Stimulated activated CD4-positive, alpha-beta T cell treated with anti-CD3 and anti-CD28 coated beads, Interleukin-1b, Interleukin-23, amount 100 ng/mL, for 1 hour (primary cell): ENCODE data around the gene EFCAB11.

ENCODE experiments used
- DNase-seq, 2 donors: peaks; one replicate each; pipeline ENCODE4 v3.0.0-alpha.2; 2020; ENCODE audit warnings: low read depth in 2 of 2

The EFCAB11 gene

GRCh38 chr14:89771251-89771650 lies 183.3 kb downstream of the EFCAB11 start:
- no peak for DNase-seq

DNA sequence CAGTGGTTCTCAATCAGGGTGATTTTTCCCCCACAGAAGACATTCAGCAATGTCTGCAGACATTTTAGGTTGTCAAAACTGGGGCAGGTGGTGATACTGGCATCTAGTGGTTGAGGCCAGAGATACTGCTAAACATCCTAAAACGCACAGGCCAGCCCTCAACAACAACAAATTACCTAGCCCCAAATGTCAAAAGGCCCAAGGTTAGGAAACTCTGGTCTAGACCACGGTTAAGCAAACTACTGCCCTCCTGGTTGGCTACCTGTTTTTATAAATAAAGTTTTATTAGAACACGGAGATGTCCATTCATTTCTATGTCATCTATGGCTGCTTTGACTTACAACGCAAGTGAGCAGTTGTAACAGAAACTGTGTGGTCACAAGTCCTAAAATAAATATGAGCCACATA lies 186.7 kb downstream of the EFCAB11 start:
- peak; percentile 8 to 23 for DNase-seq

DNA sequence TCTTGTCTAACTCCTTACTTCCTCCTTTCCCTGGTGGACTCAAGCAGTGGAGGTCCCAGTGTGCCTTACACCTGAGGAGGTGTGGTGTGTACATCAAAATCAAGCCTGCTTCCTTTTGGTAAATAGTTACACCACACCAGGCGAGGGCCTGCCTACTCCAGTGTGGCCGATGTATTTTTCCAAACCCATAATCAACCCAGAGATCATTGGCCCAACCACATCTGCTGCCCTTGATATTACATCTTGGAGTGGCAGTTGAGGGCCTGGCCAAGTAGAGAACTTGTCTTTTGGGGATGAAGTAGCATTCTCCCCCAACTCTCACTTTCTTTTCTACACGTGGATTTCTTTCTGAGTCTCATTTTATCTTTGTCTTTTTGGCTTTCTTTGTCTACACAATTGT lies 187.4 kb downstream of the EFCAB11 start:
- DNase-seq: no peak

DNA sequence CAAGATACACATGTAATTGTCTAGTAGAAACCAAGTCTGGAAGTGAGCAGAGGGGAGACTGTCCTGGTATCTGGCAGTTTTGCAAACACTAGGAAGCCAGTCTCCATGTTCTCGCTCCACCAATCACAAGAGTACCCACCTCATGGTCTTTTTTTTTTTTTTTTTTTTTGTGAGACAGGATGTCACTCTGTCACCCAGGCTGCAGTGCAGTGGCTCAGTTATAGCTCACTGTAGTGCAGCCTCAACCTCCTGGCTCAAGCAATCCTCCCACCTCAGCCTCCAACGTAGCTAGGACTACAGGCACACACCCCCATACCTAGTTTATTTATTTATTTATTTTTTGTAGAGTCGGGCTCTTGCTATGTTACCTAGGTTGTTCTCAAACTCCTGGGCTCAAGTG lies 189.2 kb downstream of the EFCAB11 start:
- DNase-seq: no peak

GRCh38 chr14:89760086-89760485 lies 194.4 kb downstream of the EFCAB11 start:
- no peak for DNase-seq

DNA sequence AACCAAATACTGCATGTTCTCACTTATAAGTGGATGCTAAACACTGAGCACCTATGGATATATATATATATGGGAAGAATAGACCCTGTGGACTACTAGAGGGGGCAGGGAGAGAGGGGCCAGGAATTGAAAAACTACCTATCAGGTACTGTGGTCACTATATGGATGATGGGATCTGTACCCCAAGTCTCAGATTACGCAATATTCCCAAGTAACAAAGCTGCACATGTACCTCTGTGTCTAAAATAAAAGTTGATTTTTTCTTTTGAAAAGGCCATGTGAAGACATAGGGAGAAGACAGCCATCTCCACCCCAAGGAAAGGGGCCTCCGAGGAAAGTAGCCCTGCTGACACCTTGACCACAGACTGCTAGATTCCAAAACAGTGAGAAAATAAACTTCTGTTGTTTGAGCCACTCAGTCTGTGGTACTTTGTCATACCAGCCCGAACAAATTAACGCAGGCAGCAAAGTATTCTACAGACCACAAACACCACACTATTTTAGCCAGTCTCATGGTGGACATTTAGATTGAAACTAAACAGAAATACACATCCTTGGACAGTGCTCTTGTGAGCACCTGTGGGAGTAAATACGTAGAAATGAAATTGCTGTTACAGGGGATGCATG lies 197.1 kb downstream of the EFCAB11 start:
- DNase-seq: no peak

DNA sequence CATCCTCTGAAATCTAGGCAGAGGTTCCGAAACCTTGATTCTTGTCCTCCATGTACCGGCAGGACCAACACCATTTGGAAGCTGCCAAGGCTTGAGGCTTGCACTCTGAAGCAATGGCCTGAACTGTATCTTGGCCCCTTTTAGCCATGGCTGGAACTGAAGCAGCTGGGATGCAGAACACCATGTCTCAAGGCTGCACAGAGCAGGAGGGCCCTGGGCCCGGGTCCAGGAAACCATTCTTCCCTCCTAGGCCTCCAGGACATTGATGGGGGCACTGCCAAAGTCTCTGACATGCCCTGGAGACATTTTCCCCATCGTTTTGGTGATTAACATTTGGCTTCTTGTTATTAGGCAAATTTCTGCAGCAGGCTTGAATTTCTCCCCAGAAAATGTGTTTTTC lies 198.7 kb downstream of the EFCAB11 start:
- no peak for DNase-seq

DNA sequence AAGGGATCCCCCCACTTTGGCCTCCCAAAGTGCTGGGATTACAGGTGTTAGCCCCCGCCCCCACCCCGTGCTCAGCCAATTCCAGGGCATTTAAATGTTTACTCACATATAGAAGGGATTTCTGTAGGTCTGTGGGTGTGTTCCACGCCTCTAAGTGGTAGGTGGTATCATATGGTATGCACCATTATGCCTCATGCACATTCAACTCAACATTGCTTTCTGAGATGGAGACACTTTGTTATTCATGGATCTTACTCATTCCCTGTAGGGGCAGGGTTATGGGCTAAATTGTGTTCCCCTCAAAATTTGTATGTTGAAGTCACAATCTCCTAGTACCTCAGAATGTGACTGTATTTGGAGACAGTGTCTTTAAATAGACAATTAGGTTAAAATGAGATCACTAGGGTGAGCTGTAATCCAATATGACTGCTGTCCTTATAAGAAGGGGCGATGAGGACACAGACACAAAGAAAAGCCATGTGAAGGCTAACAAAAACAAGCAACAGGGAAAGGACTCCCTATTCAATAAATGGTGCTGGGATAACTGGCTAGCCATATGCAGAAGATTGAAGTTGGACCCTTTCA lies 200.6 kb downstream of the EFCAB11 start:
- DNase-seq: no peak

GRCh38 chr14:89750908-89751392 lies 203.6 kb downstream of the EFCAB11 start:
- no peak for DNase-seq

- no peak for DNase-seq
Measured at GRCh38 chr14:89750281-89750755, 204.2 kb downstream of the EFCAB11 start.

DNA sequence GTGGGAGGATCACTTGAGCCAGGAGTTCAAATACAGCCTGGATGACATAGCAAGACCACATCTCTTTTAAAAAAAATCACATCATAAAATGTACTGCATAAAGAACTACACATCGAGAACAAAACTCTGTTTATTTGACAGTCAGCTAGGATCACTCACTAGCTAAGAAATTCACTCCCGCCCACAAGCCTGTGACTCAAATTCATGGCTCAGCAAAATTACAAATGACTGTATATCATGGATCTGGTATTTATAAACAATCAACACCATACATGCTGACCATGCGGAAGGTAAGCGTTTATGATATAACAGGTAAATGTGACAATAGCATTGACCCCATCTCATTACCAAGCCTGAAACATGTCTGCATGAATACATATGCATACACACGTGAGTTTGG lies 206.5 kb downstream of the EFCAB11 start:
- DNase-seq: no peak

DNA sequence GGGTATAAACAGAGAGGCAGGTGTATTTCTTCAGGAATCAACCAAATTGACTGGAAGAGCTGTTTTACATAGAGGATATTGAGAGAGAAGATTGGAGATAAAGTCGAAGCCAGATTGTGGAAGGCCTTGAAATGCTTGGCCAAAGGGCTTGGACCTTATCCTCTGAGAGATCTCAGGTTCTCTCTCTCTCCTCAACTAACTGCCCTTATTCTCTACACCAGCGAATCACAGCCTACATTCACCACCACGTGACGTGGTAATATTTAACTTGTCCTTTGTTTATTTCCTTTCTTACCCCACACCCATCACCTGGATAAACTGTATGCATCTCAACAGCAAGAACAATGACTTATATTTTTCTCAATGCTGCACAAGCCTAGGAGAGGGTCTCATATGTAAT lies 207.4 kb downstream of the EFCAB11 start:
- no peak for DNase-seq

GRCh38 chr14:89746654-89747053 lies 207.9 kb downstream of the EFCAB11 start:
- no peak for DNase-seq

DNA sequence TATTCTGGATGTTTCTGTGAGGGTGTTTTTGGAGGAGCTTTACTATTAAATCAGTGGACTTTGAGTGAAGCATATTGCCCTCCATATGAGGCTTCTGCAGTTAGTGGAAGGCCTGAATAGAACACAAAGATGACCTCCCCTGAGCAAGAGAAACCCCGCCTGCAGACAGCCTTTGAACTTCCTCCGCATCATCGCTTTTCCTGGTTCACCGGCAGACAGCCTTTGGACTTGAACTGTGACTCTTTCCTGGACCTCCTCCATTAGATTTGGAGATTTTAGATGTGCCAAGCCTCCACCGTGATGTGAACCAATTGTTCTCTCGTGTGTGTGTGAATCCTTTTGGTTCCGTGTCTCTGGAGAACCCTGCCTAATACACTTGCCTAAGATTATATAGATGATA lies 208.4 kb downstream of the EFCAB11 start:
- no peak for DNase-seq
